ENCODE measurements around the gene SCGB1C1.

- TF ChIP-seq CREB1 (IDR thresholded peaks at IDR 0.05; ENCODE audit: low read depth) (no peak), TAF1 (IDR thresholded peaks at IDR 0.05; ENCODE audit: low read depth) (no peak), RAD21 (IDR thresholded peaks at IDR 0.05; ENCODE audit: low read depth) (no peak), FOXM1 (IDR thresholded peaks at IDR 0.05; ENCODE audit: borderline replicate concordance, low read depth) (no peak), EP300 (IDR thresholded peaks at IDR 0.05; ENCODE audit: borderline replicate concordance) (no peak), TEAD4 (IDR thresholded peaks at IDR 0.05) (no peak), USF1 (IDR thresholded peaks at IDR 0.05) (no peak), REST (IDR thresholded peaks at IDR 0.05; ENCODE audit: low read depth) (no peak), EGR1 (IDR thresholded peaks at IDR 0.05) (no peak), MAX (IDR thresholded peaks at IDR 0.05) (no peak), NFIC (IDR thresholded peaks at IDR 0.05) (no peak), YY1 (IDR thresholded peaks at IDR 0.05; ENCODE audit: low read depth) (no peak), TCF12 (IDR thresholded peaks at IDR 0.05; ENCODE audit: low read depth) (no peak), CEBPB (IDR thresholded peaks at IDR 0.05) (no peak)
Measured at GRCh38 chr11:211295-211694, 18.4 kb downstream of the SCGB1C1 start.

Data from Ishikawa (cell line).